GM19239 (cell line): ENCODE data around the gene RTCB.

Source experiments
- DNase-seq: peaks from one replicate; pipeline ENCODE4 v3.0.0; 2011; ENCODE audit warnings: low spot score; ENCODE audit not compliant: insufficient read length
- FAIRE-seq: peaks from 2 replicates; lab custom pipeline; 2011; peaks lifted over from hg19 to GRCh38; lab: Jason Lieb, UNC

The RTCB gene

GRCh38 chr22:32342977-32343376 lies 69.1 kb downstream of the RTCB start:
- no peak for FAIRE-seq

GRCh38 chr22:32341122-32341740 lies 70.8 kb downstream of the RTCB start:
- DNase-seq (no peak), FAIRE-seq (no peak)

More at GRCh38 chr22:32342977-32343376, 69.1 kb downstream of the RTCB start:
- no peak for DNase-seq

GRCh38 chr22:32340411-32340810 lies 71.6 kb downstream of the RTCB start:
- FAIRE-seq: no peak
- no peak for DNase-seq

DNA sequence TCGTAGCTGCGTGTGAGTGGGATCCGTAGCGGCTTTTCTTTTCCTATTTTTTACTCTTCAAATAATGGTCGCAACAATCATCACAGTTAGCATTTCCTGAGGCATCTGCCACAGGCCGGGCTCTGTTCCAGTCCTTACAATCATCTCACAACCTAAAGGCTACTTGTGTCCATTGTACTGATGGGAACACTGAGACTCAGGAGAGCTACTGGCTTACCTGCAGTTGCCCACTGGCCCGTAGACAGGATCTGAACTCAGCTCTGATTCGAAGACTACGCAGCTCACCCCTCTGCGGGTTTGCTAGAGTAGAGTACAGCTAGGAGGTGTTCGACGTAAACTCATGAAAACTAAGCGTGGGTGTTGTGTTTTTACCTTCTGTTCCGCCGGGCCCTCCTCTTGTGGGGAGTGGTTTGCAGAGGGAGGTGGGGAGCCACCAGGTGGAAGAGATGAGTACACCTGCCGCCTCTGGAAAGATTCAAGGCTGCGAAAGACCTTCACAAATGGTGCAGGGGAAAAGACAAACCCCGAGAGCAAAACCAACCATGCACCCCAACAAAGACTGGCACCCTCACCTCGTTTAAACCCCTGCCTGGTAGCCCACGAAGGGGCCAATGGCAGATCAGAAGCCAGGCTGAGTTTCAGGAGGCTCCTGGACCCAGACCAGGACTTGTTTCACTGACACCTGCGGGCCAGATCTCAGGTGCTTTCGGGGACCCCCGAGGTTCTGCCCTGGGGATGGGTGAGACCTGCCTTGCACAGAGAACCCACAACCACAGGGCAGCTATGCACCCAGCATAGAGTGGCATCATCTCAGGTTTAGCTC lies 72.6 kb downstream of the RTCB start:
- no peak for FAIRE-seq
- DNase-seq: no peak

- FAIRE-seq: no peak
- no peak for DNase-seq
These were observed 73.3 kb downstream of the RTCB start for GRCh38 chr22:32338757-32339156.
